ENCODE measurements around the gene MLST8. TPM values are rescaled to one million over a fixed set of nuclear protein-coding genes. Genes with fewer than 3 reads are reported as not detected.

The MLST8 gene
- polyA plus RNA-seq, 1 donor (not counting 4 experiments of a cell fraction or from before 2014, with no cell fraction given) = 35.7 TPM

DNA sequence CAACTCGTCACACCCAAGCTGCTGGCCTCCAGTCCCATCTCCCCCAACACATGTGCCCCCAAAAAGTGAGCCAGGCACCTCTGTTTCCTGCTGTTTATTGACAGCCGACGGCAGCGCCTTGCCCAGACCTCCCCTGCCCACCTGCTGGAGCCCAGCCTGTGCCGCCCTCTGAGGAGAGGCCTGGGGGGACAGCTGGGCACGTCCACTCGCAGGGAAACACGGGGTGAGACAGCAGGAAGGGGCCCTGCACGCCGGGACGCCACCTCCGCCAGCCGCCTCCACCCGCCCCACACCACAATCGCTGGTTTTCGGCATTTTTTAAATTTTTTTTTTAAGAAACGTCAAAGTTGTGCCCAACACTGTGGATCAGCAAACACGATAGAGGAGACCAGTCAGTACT lies 28.2 kb upstream of the MLST8 start:
- peaks cover 4% of the 10 kb centered on the region for H3K4me1 ChIP-seq (ENCODE audit: control insufficient read depth, extremely low read depth, insufficient read depth, low read length)
- no peak overlapping the region for H3K4me2 ChIP-seq (ENCODE audit: control insufficient read depth, extremely low read depth, insufficient read depth, low read depth, low read length)
- no peaks in the 10 kb centered on the region for H4K20me1 ChIP-seq (ENCODE audit: control insufficient read depth, extremely low read depth, insufficient read depth, low read length)
- H3K79me2 ChIP-seq (ENCODE audit: control insufficient read depth, insufficient read depth, low read length) = no peaks in the 10 kb centered on the region
- no peaks in the 10 kb centered on the region for H3K9me1 ChIP-seq (ENCODE audit: control insufficient read depth, extremely low read depth, insufficient read depth, low read length)
- DNase-seq (ENCODE audit: low read depth, low spot score) = no peak
- H3K36me3 ChIP-seq (ENCODE audit: control insufficient read depth in 2 of 2, extremely low read depth in 1 of 2, insufficient read depth in 2 of 2, low read length in 2 of 2) = peaks cover 22 to 29% of the 10 kb centered on the region in 2 experiments
- TF ChIP-seq EZH2 (IDR thresholded peaks at IDR 0.05; ENCODE audit: low read length) (no peak), CTCF (optimal IDR thresholded peaks at IDR 0.05 in 1 of 3, IDR thresholded peaks at IDR 0.05 in 1 of 3, conservative IDR thresholded peaks at IDR 0.05 in 1 of 3; ENCODE audit: extremely low read depth in 1 of 3, insufficient read depth in 2 of 3, low read length in 3 of 3) (no peak)
- H3K4me3 ChIP-seq (ENCODE audit: control insufficient read depth in 2 of 3, extremely low read depth in 1 of 3, insufficient read depth in 2 of 3, low read depth in 1 of 3, low read length in 3 of 3) = no peak overlapping the region
- H3K9me3 ChIP-seq (ENCODE audit: control insufficient read depth, low read depth, low read length) = no peaks in the 10 kb centered on the region
- dilution Hi-C loops (cut with MboI; ENCODE audit: extremely low pct_ligation_motif_present, low sequenced_read_pairs) = no loop called here
- H3K9ac ChIP-seq (ENCODE audit: control insufficient read depth, extremely low read depth, insufficient read depth, low read length) = no peak overlapping the region
- H2AFZ ChIP-seq (ENCODE audit: control insufficient read depth, low read length) = no peak overlapping the region
- no peak for FAIRE-seq
- H3K27me3 ChIP-seq (ENCODE audit: control insufficient read depth, extremely low read depth, insufficient read depth, low read length) = peaks cover 2% of the 10 kb centered on the region
- no peak overlapping the region for H3K27ac ChIP-seq (ENCODE audit: control insufficient read depth, insufficient read depth, low read length)

DNA sequence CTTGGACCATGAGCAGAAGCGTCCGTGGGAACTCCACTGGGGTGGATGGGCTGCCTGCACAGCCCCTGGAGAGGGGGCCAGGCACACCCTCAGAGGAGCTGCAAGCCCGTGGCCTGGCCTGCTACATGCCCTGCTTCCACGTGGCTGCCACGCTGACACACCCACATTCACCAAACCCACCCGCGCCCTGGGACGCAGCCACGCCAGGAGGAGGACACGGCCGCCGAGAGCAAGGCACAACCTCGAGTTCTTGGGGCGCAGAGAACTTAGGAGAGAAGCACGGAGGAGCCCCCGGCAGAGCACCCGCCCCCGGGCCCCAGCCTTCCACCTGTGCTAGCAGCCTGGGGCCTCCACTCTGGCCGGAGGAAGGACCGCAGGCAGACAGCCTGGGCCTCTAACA lies 27.7 kb upstream of the MLST8 start:
- no peak overlapping the region for H3K9ac ChIP-seq (ENCODE audit: control insufficient read depth, extremely low read depth, insufficient read depth, low read length)
- H3K79me2 ChIP-seq (ENCODE audit: control insufficient read depth, insufficient read depth, low read length) = no peaks in the 10 kb centered on the region
- no peak overlapping the region for H3K4me3 ChIP-seq (ENCODE audit: control insufficient read depth in 2 of 3, extremely low read depth in 1 of 3, insufficient read depth in 2 of 3, low read depth in 1 of 3, low read length in 3 of 3)
- peaks cover 22 to 29% of the 10 kb centered on the region in 2 experiments for H3K36me3 ChIP-seq (ENCODE audit: control insufficient read depth in 2 of 2, extremely low read depth in 1 of 2, insufficient read depth in 2 of 2, low read length in 2 of 2)
- dilution Hi-C loops (cut with MboI; ENCODE audit: extremely low pct_ligation_motif_present, low sequenced_read_pairs) = no loop called here
- TF ChIP-seq CTCF (optimal IDR thresholded peaks at IDR 0.05 in 1 of 3, IDR thresholded peaks at IDR 0.05 in 1 of 3, conservative IDR thresholded peaks at IDR 0.05 in 1 of 3; ENCODE audit: extremely low read depth in 1 of 3, insufficient read depth in 2 of 3, low read length in 3 of 3) = no peak
- no peak for TF ChIP-seq EZH2 (IDR thresholded peaks at IDR 0.05; ENCODE audit: low read length)
- FAIRE-seq = no peak
- H3K9me3 ChIP-seq (ENCODE audit: control insufficient read depth, low read depth, low read length) = no peaks in the 10 kb centered on the region
- H3K4me2 ChIP-seq (ENCODE audit: control insufficient read depth, extremely low read depth, insufficient read depth, low read depth, low read length) = no peak overlapping the region
- no peak overlapping the region for H3K27ac ChIP-seq (ENCODE audit: control insufficient read depth, insufficient read depth, low read length)
- H4K20me1 ChIP-seq (ENCODE audit: control insufficient read depth, extremely low read depth, insufficient read depth, low read length) = no peaks in the 10 kb centered on the region
- peaks cover 2% of the 10 kb centered on the region for H3K27me3 ChIP-seq (ENCODE audit: control insufficient read depth, extremely low read depth, insufficient read depth, low read length)
- H3K9me1 ChIP-seq (ENCODE audit: control insufficient read depth, extremely low read depth, insufficient read depth, low read length) = no peaks in the 10 kb centered on the region
- H2AFZ ChIP-seq (ENCODE audit: control insufficient read depth, low read length) = no peak overlapping the region
- no peak for DNase-seq (ENCODE audit: low read depth, low spot score)
- H3K4me1 ChIP-seq (ENCODE audit: control insufficient read depth, extremely low read depth, insufficient read depth, low read length) = peaks cover 4% of the 10 kb centered on the region

Measured in keratinocyte (primary cell).